Right kidney (tissue), 9 donors: ENCODE measurements around the gene PHLPP1.
"Not testable (repeated sequence)": the region's sequence is repeated elsewhere in the genome, so short reads cannot be mapped to it uniquely, and the experiment has no call there.

Experiments
- DNase-seq: peaks from one replicate; pipeline ENCODE4 v3.0.0-alpha.2; 2016
- long read RNA-seq, 8 donors: transcript quantifications; one replicate each; lab custom pipeline, GENCODE V29; 2026

The PHLPP1 gene
- long read RNA-seq, donor 1, full-length matches to known transcripts: 1 of 1 reads
- long read RNA-seq, donor 1, partial matches to known transcripts: 0 of 1 reads
- long read RNA-seq, donor 1, other reads (novel, unspliced or antisense): 0 of 1 reads
- long read RNA-seq, donor 2: 0 reads
- long read RNA-seq, donor 3: 0 reads
- long read RNA-seq, donor 4: 0 reads
- long read RNA-seq, donor 5: 0 reads
- long read RNA-seq, donor 6, full-length matches to known transcripts: 4 of 4 reads
- long read RNA-seq, donor 6, partial matches to known transcripts: 0 of 4 reads
- long read RNA-seq, donor 6, other reads (novel, unspliced or antisense): 0 of 4 reads
- long read RNA-seq, donor 7: 0 reads
- long read RNA-seq, donor 8: 0 reads

DNA sequence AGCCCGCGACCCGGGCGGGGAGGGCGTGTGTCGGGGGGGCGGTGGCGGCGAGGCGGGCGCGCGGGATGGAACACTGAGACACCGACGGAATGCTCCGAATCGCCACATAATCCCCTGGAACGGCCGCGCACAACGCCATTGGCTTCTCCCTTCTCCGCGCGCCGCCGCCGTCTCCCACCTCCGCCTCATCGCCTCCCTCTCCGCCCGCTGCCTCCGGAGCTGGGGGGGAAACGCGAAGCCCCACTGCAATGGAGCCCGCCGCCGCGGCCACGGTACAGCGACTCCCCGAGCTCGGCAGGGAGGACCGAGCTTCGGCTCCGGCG is at the start of gene PHLPP1:
Gene PHLPP1, plus strand, starts transcription at position 106 of the 323 bp plus-strand sequence. Its CDS starts 143 bp downstream, at position 249.
- peak; percentile 87 for DNase-seq

DNA sequence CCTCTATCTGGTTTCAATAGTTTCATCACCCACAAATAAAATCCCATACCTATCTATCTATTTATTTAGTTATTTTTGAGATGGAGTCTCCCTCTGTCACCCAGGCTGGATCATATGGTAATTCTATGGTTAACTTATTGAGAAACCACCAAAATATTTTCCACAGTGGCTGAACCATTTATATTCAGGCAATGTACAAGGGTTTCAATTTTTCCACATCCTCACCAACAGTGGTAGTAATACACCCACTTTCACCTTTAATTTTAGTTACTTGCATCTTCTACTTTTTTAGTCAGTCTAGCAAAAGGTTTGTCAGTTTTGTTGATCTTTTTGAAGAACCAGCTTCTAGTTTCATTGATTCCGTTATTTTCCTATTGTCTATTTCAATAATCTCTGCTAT is 46.1 kb upstream of the PHLPP1 start:
- DNase-seq: no peak

- DNase-seq: no peak
Observed at GRCh38 chr18:62670573-62670972, 44.8 kb upstream of the PHLPP1 start.

DNA sequence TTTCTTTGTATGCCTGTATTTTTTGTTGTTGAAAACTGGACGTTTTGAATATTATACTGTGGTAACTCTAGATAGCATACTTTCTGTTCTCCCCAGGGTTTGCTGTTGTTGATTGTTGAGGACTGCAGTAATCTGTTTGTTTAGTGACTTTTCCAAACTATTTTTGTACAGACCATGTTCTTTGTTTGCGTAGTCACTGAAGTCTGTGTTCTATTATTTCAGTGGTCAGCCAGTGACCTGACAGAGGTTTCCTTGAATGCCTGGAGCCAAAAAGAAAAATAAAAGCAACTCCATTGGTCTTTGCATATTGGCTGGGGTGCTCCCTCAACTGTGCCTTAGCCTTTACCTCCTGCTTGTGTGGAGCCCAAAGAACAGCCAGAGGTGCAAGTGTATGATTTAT is 42.7 kb upstream of the PHLPP1 start:
- DNase-seq: no peak

DNA sequence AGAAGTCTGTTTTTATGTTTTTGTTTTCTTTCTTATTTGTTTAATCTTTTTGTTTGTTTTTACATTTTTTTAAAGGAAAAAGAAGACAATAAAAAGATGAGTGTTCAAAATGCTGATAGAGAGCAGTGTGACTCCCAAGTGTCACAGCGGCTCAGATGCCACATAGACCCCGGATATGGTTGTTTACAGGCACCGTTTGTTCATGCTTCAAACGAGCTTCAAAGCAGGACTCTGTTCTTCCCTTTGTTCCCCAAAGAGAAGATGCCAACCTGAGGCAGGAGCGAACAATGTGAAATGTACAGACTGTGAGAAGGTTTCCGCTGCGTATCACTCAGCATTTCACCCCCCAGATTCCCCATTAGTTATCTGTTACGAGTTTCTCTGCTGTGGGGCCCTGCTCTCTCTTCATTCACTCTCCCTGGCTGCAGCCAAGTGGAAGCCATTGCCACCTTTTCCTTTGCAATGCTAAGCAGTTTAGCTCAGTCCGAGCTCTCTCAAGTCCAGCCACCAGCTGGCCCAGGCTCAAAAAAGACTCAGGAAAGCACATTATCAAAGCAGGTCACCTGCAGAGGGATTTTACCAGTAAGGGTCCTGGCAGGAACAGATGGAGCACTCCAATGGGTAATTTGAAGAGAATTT is 36.4 kb upstream of the PHLPP1 start:
- DNase-seq: no peak

GRCh38 chr18:62682371-62682770 is 33.0 kb upstream of the PHLPP1 start:
- DNase-seq: no peak

- no peak for DNase-seq
Observed at GRCh38 chr18:62683935-62684334, 31.4 kb upstream of the PHLPP1 start.

DNA sequence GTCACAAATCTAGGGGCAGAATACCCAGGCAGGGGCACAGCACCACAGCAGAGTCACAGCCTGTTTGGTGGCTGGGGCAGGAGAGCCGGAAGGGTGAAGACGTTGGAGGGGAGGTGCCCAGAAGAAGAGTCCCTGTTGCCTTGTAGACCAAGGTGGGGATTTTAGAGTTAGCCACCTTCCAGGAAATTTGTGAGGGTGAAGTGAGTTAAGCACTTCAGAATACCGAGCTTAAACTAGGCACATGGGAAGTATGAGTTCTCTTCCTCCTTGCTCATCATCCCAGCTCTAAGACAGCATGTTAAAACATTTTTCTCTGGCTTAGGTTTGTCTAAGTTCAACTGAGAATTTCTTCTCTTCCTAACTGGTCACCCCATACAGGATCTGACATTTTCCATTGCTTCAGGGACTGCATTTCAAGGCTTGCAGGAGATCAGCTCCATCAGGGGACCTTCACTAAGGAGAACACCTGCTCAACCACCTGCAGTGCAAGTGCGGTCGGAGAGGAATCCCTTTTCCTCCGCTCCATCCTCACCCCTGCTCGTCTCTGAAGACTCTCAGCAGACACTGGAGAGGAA is 26.5 kb upstream of the PHLPP1 start:
- no peak for DNase-seq

GRCh38 chr18:62690236-62690815 is 25.0 kb upstream of the PHLPP1 start:
- no peak for DNase-seq

- no peak for DNase-seq
Observed at GRCh38 chr18:62693659-62694058, 21.7 kb upstream of the PHLPP1 start.

DNA sequence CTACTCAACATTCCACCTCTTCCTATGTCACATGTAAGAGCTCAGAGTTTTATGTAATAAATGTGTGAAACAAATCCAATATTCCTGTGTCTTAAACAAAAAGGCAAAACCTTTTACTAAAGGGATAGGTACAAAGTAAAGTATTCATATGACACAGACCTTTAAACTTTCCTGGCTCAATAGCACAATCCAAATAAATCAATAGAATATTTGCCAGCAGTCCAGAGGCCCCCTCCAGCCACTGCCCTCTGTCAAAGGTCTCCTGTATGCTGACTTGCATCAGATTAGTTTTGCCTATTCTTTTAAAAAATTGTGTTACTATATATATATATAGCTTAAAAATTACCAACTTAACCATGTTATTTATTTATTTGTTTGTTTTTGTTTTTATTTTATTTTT is 17.7 kb upstream of the PHLPP1 start:
- DNase-seq: no peak

DNA sequence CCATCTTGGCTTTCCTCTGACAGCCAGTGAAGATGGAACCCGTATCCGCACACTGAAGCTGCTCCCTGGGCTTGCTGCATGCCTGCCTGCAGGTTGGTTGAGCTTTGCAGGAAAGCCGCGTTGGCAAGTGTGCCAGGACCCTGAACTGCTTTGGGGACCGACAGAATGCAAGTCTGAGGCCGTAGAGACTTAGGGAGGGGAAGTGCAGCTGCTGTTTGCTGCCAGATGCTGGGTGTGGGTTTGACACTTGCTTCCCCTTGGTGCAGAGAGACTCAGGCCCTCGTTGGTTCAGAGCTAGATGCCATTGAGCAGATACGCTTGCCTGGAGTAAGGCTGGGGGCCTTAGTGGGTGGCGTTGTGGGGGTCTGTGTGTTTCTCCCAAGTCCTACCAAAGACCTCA is 13.1 kb upstream of the PHLPP1 start:
- no peak for DNase-seq

DNA sequence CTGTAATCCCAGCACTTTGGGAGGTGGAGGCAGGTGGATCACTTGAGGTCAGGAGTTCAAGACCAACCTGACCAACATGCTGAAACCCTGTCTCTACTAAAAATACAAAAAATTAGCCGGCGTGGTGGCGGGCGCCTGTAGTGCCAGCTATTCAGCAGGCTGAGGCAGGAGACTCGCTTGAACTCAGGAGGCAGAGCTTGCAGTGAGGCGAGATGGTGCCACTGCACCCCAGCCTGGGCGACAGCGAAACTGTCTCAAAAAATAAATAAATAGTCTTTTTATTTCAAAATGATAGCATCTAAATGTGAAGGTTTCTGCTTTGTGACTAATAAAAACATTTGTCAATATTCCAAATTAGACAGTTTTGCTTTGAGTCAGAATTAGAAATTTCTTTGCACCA is 8.5 kb upstream of the PHLPP1 start:
- DNase-seq: not testable (repeated sequence)

DNA sequence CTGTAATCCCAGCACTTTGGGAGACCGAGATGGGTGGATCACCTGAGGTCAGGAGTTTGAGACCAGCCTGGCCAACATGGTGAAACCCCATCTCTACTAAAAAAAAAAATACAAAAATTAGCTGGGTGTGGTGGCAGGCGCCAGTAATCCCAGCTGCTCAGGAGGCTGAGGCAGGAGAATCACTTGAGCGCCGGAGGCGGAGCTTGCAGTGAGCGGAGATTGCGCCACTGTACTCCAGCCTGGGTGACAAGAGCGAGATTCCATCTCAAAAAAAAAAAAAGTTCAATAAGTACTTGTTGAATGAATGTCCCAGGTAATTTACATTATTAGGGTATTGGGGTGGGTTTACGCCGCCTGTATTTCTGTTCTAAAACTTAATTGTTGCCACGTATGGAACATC is 5.4 kb upstream of the PHLPP1 start:
- not testable (repeated sequence) for DNase-seq

DNA sequence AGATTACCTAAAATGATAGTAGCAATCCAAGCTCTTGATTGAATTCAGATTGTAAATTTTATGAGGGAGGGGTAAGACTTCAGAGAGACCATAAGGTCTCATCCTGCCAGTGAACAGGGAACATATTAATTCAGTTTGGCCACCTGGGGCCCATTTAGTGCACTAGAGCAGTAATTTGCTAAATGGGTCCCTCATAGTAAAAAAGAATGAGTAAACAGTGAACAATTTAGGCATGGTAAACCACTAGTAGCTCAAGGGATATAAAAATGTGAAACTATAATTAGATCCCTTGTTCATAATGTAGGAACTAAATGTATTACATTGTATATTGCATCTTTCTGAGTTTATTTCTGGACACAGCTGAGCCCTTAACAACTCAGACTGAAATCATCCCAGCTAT is 4.9 kb upstream of the PHLPP1 start:
- DNase-seq: no peak

DNA sequence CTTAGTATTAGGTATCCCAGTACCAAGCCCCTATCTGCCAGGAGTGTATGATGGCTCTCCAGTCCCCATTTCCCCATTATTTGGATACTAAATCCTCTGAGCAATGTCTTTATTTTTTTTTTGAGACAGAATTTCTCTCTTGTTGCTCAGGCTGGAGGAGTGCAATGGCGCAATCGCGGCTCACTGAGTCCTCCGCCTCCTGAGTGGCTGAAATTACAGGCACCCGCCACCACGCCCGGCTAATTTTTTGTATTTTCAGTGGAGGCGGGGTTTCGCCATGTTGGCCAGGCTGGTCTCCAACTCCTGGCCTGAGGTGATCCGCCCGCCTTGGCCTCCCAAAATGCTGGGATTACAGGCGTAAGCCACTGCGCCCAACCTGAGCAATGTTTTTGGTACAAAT is 3.6 kb upstream of the PHLPP1 start:
- no peak for DNase-seq

GRCh38 chr18:62713651-62714247 is 1.6 kb upstream of the PHLPP1 start:
- DNase-seq: no peak

DNA sequence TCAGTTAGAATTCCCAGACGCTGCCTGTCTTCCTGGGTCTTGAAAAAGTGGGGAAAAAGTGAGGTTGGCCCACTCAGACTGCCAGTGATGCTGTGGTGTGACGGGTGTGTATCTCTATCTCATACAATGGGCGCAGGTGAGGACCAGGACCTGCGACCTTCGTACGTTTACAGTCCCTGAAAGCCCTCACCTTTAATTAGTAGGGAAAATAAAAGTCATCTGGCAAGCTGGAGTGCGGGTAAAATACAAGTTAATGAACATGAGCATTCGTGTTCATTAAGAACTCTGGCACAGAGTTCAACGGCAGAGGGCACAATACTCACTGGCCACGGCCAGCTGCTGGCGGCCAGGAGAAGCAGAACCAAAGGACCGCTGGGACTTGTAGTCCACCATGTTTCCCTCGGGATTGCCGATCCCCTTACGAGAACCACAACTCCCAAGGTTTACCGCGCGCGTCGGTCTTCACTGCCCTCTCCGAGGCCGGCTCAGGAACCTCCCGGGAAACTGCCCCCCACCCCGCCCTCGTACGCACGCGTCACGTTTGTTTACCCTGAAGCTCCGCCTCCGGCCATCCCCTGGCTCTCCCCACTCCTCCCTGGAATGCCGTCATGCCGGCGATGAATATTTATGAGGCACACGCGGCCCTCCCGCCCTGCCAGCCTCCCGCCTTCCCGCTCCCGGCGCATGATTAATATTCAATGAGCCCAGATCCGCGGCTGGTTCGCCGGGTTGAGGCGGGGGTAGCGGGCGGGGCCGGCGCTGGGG is 488 bp upstream of the PHLPP1 start:
- DNase-seq: peak; percentile 86

DNA sequence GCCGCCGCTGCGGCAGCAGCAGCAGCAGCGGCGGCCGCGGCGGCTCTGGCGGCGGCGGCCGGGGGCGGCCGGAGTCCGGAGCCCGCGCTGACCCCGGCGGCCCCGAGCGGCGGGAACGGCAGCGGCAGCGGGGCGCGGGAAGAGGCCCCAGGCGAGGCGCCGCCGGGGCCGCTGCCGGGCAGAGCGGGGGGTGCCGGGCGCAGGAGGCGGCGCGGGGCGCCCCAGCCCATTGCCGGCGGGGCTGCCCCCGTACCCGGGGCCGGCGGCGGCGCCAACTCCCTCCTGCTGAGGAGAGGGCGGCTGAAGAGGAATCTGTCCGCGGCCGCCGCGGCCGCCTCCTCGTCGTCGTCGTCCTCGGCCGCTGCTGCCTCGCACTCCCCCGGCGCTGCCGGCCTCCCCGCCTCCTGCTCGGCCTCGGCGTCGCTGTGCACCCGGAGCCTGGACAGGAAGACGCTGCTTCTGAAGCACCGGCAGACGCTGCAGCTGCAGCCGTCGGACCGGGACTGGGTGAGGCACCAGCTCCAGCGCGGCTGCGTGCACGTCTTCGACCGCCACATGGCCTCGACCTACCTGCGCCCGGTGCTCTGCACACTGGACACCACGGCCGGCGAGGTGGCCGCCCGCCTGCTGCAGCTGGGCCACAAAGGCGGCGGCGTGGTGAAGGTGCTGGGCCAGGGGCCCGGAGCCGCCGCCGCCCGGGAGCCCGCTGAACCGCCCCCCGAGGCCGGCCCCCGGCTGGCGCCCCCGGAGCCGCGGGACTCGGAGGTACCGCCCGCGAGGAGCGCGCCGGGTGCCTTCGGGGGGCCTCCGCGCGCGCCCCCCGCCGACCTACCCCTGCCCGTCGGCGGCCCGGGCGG is 646 bp downstream of the PHLPP1 start:
- peak; percentile 93 for DNase-seq

- DNase-seq: peak; percentile 72
Observed at GRCh38 chr18:62716619-62717168, 1.4 kb downstream of the PHLPP1 start.
